T-helper 2 cell treated with Interferon-gamma antibody and Interleukin-4, amounts not matched to agents 100 ng/mL and 5 ng/mL, for 36 hours (primary cell): Measurements from ENCODE around the gene SAMM50. TPM values are rescaled to one million over a fixed set of nuclear protein-coding genes. Genes with fewer than 3 reads are reported as not detected.

Experiments
- intact Hi-C: fragments of 100-400 bp; cut with micrococcal nuclease; formaldehyde crosslinking; loops from one replicate; pipeline ENCODE4 v1.15.1; 2023
- total RNA-seq: library from RNA; stranded (reverse); gene quantifications from 2 replicates; pipeline ENCODE4 v1.2.3, GENCODE V29; 2022

SAMM50 gene
- total RNA-seq, 1 donor from 2014 or later: 56.3 TPM

DNA sequence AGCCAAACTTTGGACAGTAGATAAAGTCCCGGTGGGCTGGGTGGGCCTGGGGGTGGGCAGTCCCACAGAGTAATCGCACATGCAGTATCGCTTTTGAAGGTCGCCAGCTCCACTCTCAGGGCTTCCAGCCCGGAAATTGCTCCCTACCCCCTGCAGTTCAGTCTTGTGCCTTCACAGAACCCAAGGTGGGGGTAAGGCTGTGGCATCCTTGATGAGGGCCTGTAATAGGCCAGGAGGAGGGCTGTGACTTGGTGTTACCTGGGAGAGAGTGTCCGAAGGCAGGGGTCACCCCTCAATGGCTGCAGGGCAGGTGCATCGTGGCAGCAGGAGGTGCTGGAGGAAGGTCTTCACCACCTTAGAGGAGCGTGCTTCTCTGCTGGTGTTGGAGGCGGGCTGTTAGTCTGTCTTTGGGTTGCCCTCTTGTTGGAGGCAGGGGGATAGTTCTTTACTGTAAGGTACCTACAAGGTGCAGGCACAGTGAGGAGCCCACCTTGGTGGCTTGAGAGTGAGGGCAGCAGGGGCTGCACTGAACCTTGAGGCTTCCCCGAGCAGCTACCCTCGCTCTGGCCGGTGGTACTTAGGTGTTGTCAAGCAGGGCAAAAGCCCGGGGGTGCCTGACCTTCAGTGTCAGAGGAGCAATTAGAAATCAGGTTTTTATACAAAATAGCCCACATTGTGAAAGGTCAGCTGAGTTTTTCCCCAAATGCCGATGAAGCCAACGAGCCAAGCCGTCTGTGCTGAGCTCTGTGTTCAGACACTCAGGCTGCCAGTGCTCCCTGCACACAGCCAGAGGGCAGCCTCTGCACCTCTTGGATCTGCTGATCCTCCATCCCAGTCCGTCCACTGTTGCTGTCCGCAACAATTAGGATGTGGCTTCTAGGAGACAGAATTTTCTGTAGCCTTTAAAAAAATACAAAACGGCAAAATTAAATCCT is 21.9 kb downstream of the SAMM50 start:
- intact Hi-C loops: no loop called here

DNA sequence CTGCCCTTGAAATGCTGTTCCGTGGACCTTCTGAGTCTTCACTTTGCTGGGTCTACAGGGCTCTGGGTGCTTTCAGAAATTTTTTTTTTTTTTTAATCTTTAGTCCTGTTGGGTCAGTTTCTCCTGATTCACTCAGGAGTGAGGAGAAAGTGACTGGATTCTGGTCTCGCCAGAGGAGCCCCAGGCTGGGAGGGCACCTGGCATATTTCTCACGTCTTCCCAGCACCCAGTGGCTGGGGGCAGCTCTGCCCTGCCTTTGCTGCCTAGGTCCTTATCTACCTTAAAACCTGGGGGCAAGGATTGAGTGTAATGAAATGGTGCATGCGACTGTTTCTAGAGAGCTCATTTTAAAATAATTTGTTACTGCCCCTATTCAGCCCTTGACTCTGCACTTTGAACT is 23.3 kb downstream of the SAMM50 start:
- intact Hi-C loops: no loop called here

DNA sequence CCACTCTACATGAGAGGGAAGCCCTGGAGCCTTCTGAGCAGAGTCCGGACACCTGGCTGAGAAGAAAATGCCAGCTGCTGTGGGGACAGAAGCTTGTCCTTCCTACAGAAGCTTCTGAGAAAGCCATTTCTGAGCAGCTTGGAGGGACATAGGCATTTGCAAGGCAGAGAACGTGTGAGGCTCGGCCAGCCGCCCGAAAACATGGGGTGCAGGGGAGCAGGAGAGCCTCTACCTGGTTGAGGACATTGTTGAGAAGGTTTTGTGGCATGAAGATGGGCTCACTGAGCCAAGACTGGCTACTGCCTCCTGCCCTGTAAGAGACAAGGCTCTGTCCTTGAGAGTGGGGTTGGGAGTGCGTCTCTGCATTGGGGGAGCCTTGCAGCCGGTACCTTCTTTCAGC is 25.3 kb downstream of the SAMM50 start:
- intact Hi-C loops: no loop called here

DNA sequence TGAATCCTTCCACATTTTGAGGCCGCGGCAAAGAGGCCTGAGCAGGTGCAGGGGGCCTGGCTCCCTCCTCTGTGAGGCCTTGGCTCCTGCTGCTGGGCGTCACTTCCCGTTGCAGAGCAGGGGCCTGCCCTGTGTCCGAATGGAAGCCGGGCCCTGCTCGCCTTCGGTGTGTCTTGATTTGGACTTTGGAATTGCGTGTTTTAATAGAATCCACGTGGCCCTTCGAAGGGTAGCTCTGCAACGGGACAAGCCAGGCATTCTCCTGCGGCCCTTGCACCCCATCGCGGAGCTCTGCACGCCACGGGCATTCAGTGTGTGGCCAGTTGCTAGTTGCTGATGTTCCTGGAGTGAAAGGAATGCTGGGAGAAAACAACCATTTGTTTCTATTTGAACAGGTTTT is 25.8 kb downstream of the SAMM50 start:
- intact Hi-C loops: no loop called here

DNA sequence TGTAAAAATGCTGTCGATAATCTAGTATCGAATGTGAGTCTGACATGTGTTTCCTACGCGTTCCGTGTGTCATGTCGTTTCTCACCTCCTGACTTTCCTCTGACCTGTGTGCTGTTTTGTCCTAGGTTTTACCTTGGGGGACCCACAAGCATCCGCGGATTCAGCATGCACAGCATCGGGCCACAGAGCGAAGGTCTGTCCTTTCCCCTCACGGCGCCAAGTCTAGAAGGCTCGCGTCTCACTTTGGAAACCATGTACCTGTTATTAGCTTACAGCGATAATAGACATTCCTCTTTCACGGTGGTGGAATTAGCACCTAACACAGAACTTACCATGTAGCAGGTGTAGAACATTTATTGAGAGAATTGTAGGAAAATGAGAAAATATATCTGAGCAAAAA is 28.6 kb downstream of the SAMM50 start:
- intact Hi-C loops: no loop called here

DNA sequence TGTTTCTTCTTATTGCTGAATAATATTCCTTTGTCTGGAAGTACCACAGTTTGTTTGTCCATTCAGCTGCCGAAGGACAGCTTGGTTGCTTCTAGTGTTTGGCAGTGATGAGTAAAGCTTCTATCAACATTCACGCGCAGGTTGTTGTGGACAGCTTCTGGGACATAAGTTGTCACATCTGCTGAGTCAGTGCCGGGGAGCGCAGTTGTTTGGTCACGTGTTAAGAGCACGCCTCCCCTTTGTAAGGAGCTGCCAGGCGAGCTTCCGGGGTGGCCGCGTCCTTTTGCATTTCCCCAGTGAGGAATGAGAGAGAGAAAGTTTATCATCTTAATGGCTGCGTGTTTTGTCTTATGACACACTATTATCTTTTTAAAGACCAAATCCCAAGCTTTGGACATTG is 30.3 kb downstream of the SAMM50 start:
- intact Hi-C loops: no loop called here

DNA sequence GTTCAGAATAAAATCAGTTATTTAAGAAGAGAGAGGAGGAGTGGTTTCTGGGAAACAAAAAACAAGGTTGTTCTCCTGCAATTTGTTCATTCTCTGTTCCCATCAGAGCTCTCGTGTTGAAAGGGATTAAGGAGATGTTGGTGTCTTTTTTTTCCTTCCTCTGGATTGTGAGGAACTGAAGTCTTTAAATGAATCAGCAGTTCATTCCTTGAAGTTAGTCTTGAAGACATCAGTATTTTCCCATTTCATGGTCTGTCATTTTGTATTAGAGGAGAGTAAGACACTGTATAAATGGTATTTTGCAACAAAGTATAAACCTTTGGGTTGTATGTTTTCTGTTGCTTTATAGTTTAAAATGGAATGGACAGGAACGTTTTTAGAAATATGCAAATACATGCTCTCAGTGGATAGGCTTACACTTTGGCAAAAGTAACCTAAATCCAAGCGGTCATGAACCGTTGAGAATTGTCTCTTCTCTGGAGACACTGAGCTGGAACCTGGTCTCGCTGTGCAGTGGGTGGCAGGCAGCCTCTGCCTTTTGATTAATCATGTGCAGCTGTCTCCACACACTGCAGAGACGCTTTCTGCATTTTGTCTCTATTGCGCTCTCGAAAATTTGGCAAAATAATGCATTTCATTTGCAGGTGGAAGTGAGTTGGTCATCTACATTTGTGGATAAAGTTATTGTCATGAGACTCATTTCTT is 33.0 kb downstream of the SAMM50 start:
- intact Hi-C loops: no loop called here

DNA sequence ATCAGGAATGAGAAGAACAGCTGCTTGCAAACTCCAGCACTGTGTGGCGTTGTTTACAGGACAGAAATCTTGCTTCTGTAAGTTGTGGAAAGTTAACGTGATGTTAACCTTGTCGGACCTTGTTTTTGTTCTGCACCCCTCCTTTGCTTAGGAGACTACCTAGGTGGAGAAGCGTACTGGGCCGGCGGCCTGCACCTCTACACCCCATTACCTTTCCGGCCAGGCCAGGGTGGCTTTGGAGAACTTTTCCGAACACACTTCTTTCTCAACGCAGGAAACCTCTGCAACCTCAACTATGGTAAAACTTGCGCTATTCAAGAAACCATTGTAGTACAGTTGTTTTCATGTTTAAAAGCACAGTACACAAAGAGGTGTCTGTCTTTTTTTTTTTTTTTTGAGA is 33.7 kb downstream of the SAMM50 start:
- intact Hi-C loops: no loop called here

DNA sequence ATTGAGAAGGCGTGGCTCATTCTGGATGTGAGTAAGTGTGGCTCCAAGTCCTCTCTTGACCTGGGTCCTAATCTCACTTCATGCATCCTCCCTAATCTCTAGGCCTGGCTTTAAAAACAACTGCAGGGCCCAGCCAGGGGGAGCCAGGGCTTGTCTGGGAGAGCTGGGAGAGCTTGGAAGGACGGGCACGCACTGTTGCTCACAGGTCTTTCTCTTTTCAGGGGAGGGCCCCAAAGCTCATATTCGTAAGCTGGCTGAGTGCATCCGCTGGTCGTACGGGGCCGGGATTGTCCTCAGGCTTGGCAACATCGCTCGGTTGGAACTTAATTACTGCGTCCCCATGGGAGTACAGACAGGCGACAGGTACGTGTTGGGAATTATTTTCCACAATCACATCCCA is 34.8 kb downstream of the SAMM50 start:
- intact Hi-C loops: loop anchor here (10.0 kb wide), 1 partner anchor 195 kb away; the partner anchor contains the start of gene PARVG

DNA sequence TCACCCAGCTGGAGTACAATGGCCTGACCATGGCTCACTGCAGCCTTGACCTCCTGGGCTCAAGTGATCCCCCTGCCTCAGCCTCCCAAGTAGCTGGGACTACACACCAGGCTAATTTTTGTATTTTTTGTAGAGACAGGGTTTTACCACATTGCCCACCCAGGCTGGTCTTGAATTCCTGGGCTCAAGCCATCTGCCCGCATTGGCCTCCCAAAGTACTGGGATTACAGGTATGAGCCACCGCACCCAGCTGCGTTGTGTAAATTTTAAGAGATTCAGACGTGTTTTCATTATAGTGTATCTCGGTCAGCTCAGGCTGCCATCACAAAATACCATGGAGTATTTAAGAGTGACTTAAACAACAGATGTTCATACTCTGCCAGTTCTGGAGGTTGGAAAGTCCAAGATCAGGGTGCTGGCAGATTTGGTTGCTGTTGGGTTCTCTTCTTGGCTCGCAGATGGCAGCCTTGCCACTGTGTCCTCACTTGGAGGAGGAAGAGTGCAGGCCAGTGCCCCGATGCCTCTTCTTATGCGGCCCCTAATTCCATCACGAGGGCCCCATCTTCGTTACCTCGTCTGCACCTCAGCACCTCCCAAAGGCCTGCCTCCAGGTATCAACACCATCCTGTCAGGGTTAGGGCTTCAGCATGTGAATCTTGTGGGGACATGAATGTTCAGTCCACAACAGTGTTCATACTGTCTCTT is 36.2 kb downstream of the SAMM50 start:
- intact Hi-C loops: loop anchor here (10.0 kb wide), 1 partner anchor 193 kb away; the partner anchor contains the start of gene PARVG

DNA sequence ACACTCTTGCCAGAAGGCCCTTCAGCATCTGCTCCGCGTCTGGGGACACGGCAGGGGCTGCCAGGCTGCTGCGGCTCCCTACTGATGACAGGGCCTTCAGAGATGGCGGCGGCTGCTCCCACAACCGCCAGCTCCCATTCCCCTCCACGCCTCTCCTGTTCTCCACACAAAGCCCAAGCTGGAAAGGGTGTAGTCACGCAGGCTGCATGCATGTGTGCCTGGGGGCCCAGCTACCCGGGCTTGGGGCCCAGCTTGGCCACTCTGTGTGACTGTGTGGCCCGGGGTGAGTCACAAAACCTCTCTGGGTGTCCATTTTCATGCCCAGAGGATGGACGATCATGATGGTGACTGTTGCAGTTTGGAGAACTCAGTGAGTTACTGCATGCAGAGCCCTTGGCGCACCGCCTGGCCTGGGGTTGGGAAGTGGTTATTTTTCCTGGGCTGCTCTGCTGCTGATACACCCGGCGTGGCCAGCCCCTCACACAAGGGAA is 37.1 kb downstream of the SAMM50 start:
- intact Hi-C loops: loop anchor here (10.0 kb wide), 1 partner anchor 192 kb away; the partner anchor contains the start of gene PARVG

DNA sequence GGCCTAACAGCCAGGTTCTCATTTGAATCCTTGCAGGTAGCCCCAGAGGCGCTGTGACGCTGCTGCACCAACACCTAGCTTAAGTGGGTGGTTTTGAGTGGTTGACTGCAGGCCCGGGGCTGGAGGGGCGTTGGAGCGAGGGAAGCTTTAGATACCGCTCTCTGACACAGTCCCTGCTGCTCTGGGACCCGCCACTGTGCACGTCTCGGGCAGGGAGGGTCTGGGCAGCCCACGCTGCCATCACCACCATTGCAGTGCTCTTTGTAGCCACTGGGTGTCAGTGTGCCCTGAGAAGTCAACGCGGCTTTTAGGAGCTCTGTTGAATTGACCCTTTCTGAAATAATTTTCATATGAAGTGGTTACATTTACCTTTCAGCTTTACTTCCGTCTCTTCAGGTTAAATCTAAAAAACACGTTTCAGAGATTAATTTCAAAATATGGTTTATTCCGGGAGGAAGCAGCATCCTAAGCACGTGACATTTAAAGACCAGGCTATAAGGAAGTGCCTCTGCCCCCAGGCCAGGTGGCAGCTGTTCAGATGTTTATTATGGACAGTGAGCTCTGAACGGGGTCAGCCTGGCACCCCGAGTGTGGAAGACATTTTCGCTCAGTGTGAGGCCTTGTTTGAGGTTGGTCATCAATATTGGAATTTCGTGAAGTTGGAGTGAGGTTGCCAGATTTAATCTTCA is 38.0 kb downstream of the SAMM50 start:
- intact Hi-C loops: loop anchor here (1.0 to 10.0 kb wide), 3 partner anchors 92 to 633 kb away; partner anchors contain the start of gene PARVG

DNA sequence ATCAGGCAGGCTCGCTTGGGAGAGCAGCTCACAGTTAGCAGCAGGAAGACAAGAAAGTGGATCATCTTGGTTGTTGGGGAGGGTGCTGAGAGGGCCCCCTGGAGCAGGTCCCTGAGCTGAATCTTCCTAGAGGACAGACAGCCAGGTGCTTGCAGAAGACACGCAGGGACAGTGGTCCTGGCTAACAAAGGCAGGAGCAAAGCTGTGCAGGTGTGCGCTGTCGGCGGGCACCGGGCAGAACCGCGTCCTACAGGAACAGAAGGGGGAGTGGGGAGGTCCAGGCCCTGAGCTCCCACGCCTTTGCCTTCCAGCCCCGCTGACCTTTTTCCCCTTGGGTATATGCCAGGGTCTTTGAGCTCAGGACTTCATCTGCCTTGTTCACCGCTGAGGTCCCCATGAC is 38.8 kb downstream of the SAMM50 start:
- intact Hi-C loops: loop anchor here (10.0 kb wide), 1 partner anchor 191 kb away; the partner anchor contains the start of gene PARVG

DNA sequence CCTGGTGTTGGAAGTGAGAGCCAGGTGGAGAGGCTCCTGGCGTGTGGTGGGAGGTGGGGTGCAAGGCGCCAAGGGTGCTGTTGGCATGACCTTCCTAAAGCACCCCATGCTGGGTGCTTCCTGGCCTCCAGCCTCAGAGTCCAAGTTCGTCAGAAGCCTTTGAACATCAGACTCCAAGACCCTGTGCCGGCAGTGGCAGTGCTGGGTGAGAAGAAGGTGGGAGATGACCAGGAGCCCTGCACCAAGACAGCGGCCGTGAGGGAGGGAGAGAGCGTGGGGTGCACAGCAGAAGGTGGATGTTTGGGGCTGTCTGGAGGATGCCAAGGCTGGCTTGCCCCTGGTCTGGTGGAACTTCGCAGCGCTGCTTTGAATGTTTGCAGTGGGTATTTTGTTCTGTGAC is 39.2 kb downstream of the SAMM50 start:
- intact Hi-C loops: loop anchor here (10.0 kb wide), 1 partner anchor 190 kb away; the partner anchor contains the start of gene PARVG

DNA sequence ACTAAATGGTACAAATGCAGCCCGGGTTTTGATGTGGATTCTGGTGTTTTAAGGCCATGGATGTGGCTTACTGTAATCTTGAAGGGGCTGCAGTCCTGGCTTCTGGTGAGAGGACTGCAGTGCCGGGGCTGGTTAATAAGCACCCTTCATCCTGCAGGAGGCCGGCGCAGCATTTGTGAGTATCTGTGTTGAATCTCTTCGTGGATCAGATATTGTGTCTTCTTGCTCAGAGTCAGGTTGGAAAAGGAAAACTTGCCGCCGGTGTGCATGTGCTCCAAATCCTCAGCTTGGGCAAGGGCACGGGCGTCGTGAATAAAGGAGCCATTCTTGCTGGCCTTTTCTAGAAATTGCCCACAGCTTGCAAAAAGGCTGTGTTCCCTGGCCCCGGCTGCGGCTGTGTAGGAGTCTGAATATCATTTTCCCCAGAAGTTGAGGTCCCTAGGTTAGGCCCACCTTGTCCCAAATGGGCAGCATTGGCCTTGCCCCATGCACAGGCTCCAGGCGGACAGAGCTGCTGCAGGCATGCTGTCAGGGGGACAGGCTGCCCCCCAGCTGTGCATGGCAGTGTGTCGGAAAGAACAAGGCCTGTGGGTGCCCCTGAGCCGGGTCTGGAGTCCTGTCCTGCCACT is 39.9 kb downstream of the SAMM50 start:
- intact Hi-C loops: loop anchor here (10.0 kb wide), 1 partner anchor 190 kb away; the partner anchor contains the start of gene PARVG

DNA sequence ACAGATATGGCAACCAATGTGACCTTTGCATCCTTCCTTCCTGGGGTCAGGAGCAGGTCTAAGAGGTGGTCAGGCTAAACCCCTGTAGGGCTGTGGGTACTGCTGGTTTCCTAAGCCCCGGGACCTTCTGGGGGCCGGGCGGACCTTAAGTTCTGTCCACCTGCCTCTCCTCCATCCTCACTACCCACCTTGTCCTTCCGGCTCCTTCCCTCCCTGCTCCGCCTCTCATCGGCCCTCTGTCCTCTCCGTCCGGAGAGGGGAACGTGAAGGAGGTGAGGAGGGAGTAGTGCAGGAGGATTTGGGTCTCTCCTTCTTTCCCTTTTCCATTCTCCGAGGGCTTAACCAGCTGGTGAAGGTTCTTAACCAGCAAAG is 40.5 kb downstream of the SAMM50 start:
- intact Hi-C loops: loop anchor here (10.0 kb wide), 1 partner anchor 189 kb away; the partner anchor contains the start of gene PARVG

DNA sequence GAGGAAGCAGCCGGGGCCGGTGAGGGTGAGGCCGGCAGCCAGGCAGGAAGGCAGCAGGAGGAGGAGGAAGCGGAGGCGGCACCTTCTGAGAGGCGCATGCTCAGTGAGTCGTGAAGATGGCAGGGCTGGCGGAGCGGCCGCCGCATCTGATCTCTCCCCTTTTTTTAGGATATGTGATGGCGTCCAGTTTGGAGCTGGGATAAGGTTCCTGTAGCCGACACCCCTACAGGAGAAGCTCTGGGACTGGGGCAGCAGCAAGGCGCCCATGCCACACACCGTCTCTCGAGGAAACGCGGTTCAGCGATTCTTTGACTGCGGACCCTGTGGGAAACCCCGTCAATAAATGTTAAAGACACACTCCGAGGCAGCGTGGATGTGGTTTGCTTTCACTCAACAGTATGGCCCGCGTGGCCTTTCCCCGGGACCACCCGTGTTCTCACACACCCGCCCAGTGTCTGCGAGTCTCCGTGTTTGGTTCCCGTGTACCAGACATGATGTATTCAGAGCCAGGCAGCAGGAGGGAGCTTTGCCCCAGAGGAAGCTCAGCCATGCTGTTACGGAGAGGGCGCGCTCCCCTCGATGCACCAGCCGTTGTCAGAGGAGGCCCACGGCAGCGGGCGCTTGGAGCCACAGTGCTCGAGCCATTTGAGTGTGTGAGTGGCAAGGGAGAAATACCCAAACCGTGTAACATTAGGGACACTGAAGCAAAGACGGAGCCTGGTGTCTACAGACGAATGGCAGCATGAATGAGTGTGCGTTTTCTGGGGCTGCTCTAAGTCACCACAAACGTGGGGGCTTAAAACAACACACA is 41.1 kb downstream of the SAMM50 start:
- intact Hi-C loops: loop anchor here (10.0 kb wide), 1 partner anchor 188 kb away; the partner anchor contains the start of gene PARVG

DNA sequence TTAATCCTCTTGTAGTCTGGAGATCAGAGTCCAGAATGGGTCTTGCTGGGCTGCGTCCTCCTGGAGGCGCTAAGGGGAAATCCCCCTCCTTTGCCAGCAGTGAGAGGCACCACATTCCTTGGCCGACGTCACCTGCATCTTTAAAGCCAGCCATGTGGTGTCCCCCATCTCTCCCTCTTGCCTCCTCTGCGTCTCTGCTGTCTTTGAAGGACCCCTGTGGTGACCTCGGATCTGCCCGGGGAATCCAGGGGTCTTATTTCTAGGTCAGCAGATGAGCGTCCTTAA is 41.7 kb downstream of the SAMM50 start:
- intact Hi-C loops: loop anchor here (10.0 kb wide), 1 partner anchor 188 kb away; the partner anchor contains the start of gene PARVG

DNA sequence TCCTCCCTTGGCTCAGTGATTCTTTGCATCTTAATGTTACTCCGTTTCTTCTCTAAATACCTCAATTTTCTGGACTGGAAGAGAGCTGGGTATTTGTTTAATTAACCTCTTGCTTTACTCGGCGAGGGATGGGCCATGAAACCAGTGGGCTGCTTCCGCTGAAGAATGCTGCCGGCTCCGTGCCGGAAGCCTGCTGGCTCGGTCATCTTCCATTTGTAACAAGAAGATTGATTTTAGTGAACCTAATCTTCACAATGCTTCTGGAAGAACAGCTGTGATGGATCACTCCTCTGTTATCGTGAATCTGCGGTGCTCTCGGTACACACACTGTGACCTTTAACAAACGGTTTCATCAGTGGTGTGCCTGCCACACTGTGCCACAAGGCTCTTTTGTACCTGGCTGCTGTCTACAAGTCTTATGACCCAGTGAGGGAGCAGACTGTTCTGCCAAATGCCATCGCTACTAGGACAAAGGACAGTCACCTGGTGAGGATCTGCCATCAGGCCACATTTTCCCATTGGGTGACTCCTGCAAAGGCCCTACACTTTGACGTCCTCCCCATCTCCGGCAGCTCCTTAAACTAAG is 43.5 kb downstream of the SAMM50 start:
- intact Hi-C loops: loop anchor here (10.0 kb wide), 1 partner anchor 186 kb away; the partner anchor contains the start of gene PARVG
